Measurements from ENCODE around the gene MALSU1. TPM values are rescaled to one million over a fixed set of nuclear protein-coding genes. Genes with fewer than 3 reads are reported as not detected.

MALSU1 gene
- total RNA-seq, 3 donors from 2014 or later: 40.3 to 48.4 (median 45.0) TPM

DNA sequence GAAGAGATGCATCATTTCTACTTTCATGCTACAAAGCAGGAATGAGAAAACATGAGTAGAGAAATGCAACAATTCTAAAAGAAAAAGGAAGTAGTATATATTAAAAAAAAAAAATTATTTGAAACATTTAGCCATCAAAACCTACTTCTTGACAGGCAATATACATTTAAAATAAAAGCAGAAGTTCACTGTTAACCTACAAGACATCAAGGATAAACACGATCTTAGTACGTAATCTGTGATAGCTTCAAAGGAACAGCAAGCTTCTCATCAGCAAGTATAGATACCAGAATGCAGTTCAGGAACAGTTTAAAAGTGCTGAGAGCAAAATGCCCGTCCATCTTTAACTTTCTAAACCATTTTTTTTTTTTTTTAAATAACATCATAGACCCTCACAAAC, 36.9 kb downstream of the MALSU1 start:
- TF ChIP-seq POLR2AphosphoS5 (IDR thresholded peaks at IDR 0.05) (no peak), POLR2A (IDR thresholded peaks at IDR 0.05) (no peak)
- TF ChIP-seq, protein P1, sequence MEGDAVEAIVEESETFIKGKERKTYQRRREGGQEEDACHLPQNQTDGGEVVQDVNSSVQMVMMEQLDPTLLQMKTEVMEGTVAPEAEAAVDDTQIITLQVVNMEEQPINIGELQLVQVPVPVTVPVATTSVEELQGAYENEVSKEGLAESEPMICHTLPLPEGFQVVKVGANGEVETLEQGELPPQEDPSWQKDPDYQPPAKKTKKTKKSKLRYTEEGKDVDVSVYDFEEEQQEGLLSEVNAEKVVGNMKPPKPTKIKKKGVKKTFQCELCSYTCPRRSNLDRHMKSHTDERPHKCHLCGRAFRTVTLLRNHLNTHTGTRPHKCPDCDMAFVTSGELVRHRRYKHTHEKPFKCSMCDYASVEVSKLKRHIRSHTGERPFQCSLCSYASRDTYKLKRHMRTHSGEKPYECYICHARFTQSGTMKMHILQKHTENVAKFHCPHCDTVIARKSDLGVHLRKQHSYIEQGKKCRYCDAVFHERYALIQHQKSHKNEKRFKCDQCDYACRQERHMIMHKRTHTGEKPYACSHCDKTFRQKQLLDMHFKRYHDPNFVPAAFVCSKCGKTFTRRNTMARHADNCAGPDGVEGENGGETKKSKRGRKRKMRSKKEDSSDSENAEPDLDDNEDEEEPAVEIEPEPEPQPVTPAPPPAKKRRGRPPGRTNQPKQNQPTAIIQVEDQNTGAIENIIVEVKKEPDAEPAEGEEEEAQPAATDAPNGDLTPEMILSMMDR (IDR thresholded peaks at IDR 0.05): no peak
- Histone ChIP-seq H3K27ac (no peak overlapping the region), H3K36me3 (no peaks in the 10 kb centered on the region), H3K4me1 (peaks cover 0 to 5% of the 10 kb centered on the region in 2 donors), H3K4me3 (no peak overlapping the region), H3K27me3 (peaks cover 0 to 14% of the 10 kb centered on the region in 2 donors), H3K9me3 (no peaks in the 10 kb centered on the region)
- intact Hi-C loops (cut with DNase I; ENCODE audit: low total_unique reads): no loop called here
- no peak for DNase-seq (ENCODE audit: low spot score in 2 of 2)

DNA sequence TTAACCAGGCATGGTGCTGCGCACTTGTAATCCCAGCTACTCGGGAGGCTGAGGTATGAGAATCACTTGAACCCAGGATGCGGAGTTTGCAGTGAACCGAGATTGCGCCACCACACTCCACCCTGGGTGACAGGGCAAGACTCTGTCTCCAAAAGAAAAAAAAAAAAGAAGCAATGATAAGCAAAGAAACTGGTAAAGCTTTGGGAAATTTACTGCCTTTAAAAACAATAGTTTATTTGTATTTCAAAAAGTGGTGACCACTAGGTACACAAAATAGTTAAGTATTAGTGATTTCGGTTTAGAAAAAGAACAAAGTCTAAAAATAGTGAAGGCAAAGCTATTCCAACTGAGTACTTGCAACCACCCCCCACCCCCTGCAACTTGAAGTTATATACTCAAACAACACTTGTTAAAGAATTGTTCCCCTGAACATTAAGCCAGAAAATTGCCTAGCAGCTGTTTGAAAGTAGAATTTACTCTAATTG, 37.7 kb downstream of the MALSU1 start:
- H3K4me3 ChIP-seq: no peak overlapping the region
- no peaks in the 10 kb centered on the region for H3K36me3 ChIP-seq
- H3K9me3 ChIP-seq: no peaks in the 10 kb centered on the region
- no peak for DNase-seq (ENCODE audit: low spot score in 2 of 2)
- intact Hi-C loops (cut with DNase I; ENCODE audit: low total_unique reads): no loop called here
- peaks cover 0 to 5% of the 10 kb centered on the region in 2 donors for H3K4me1 ChIP-seq
- no peak overlapping the region for H3K27ac ChIP-seq
- TF ChIP-seq POLR2AphosphoS5 (IDR thresholded peaks at IDR 0.05) (no peak), POLR2A (IDR thresholded peaks at IDR 0.05) (no peak)
- TF ChIP-seq, protein P1 (IDR thresholded peaks at IDR 0.05): no peak
- peaks cover 0 to 16% of the 10 kb centered on the region in 2 donors for H3K27me3 ChIP-seq

DNA sequence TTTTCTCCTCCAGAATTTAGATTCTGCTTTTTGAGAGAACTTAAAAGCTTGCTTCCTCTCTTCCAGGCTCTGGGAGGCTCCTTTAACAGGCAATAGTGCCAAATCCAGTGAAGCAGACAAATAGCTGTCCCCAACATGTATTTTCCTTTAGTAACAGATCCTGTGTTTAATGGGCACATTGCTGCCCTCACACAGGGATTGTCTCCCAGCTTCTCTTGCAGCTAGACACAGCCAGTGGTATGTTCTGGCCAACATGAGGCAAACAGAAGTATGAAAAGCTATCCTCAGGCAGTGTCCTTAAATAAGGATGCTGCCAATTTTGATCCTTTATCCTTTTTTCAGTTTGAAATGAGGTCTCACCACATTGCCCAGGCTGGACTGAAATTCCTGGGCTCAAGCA, 38.2 kb downstream of the MALSU1 start:
- intact Hi-C loops (cut with DNase I; ENCODE audit: low total_unique reads): no loop called here
- no peak overlapping the region for H3K4me3 ChIP-seq

DNA sequence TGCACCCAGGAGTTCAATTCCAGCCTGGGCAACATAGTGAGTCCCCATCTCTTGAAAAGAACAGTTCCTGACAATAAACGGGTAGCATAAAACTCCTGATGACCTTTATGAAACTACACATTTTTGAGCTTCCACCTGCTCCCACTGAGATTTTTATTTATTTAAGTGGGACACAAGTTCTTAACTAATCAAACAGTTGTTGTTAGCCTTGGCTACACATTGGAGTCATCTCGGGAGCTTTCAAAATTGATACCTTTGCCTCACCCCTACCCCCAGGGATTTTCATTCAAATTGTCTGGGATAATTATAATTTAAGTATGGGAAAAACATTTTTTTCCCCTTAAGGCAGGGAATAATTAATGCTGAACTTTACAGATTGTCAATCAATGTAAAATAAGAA, 39.3 kb downstream of the MALSU1 start:
- peaks cover 0 to 5% of the 10 kb centered on the region in 2 donors for H3K4me1 ChIP-seq
- intact Hi-C loops (cut with DNase I; ENCODE audit: low total_unique reads): no loop called here
- peaks cover 0 to 21% of the 10 kb centered on the region in 2 donors for H3K27me3 ChIP-seq
- TF ChIP-seq POLR2A (IDR thresholded peaks at IDR 0.05) (no peak), POLR2AphosphoS5 (IDR thresholded peaks at IDR 0.05) (no peak)
- TF ChIP-seq, protein P1 (IDR thresholded peaks at IDR 0.05): no peak
- no peak overlapping the region for H3K27ac ChIP-seq
- H3K36me3 ChIP-seq: no peaks in the 10 kb centered on the region
- no peak overlapping the region for H3K4me3 ChIP-seq
- no peak for DNase-seq (ENCODE audit: low spot score in 2 of 2)
- H3K9me3 ChIP-seq: no peaks in the 10 kb centered on the region

More for the DNA sequence above, 38.2 kb downstream of the MALSU1 start:
- no peak for DNase-seq (ENCODE audit: low spot score in 2 of 2)
- H3K27ac ChIP-seq: no peak overlapping the region
- H3K36me3 ChIP-seq: no peaks in the 10 kb centered on the region
- peaks cover 0 to 5% of the 10 kb centered on the region in 2 donors for H3K4me1 ChIP-seq
- H3K27me3 ChIP-seq: peaks cover 0 to 18% of the 10 kb centered on the region in 2 donors
- TF ChIP-seq POLR2AphosphoS5 (IDR thresholded peaks at IDR 0.05) (no peak), POLR2A (IDR thresholded peaks at IDR 0.05) (no peak)
- TF ChIP-seq, protein P1 (IDR thresholded peaks at IDR 0.05): no peak
- no peaks in the 10 kb centered on the region for H3K9me3 ChIP-seq

DNA sequence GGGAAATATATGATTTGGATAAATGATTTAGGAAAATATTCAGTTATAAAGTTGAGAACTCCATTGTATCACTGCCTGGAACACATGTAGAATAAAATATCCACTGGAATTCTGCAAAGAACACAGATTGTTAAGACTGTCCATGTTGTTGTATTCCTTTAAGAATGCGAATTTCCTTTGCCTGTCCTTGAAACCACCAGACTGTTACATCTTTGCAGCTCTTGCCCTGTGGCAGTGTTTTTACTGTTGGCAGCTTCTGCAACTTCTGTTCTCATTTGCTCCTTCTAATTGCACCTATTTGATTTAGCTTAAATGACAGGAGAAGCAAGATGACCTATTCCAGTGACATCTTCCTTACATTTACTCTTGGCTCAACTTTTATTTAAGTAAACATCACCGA, 39.7 kb downstream of the MALSU1 start:
- Histone ChIP-seq H3K27me3 (peaks cover 0 to 21% of the 10 kb centered on the region in 2 donors), H3K27ac (no peak overlapping the region), H3K4me1 (peaks cover 0 to 5% of the 10 kb centered on the region in 2 donors), H3K36me3 (no peaks in the 10 kb centered on the region), H3K9me3 (no peaks in the 10 kb centered on the region), H3K4me3 (no peak overlapping the region)
- no peak for DNase-seq (ENCODE audit: low spot score in 2 of 2)
- TF ChIP-seq POLR2AphosphoS5 (IDR thresholded peaks at IDR 0.05) (no peak), POLR2A (IDR thresholded peaks at IDR 0.05) (no peak)
- TF ChIP-seq, protein P1 (IDR thresholded peaks at IDR 0.05): no peak
- intact Hi-C loops (cut with DNase I; ENCODE audit: low total_unique reads): no loop called here
